Activated T-helper 17 cell treated with anti-CD3 and anti-CD28 coated beads, Interleukin-2, amount 50 U/mL, for 72 hours (primary cell): ENCODE results near the gene ARTN. TPM values are rescaled to one million over a fixed set of nuclear protein-coding genes. Genes with fewer than 3 reads are reported as not detected.

Experiments used
- ATAC-seq: fragments of 150-1000 bp; cut with Tn5 transposase; replicated peaks from 2 replicates; pipeline ENCODE4 v1.10.0; 2021; ENCODE audit warnings: mild to moderate bottlenecking, moderate library complexity
- H3K27ac Mint-ChIP-seq: one replicate; pipeline ENCODE4 v1.8.0; 2022; ENCODE audit warnings: mixed read lengths
- H3K27me3 Mint-ChIP-seq: one replicate; pipeline ENCODE4 v1.8.0; 2022; ENCODE audit warnings: mixed read lengths
- H3K36me3 Mint-ChIP-seq: one replicate; pipeline ENCODE4 v1.8.0; 2022; ENCODE audit warnings: low read depth, mild to moderate bottlenecking, mixed read lengths
- H3K4me1 Mint-ChIP-seq: one replicate; pipeline ENCODE4 v1.8.0; 2022; ENCODE audit warnings: mixed read lengths
- H3K4me3 Mint-ChIP-seq: one replicate; pipeline ENCODE4 v1.8.0; 2022; ENCODE audit warnings: mild to moderate bottlenecking, mixed read lengths
- H3K9me3 Mint-ChIP-seq: one replicate; pipeline ENCODE4 v1.8.0; 2022; ENCODE audit warnings: mixed read lengths
- total RNA-seq, 2 donors: library from RNA; stranded (reverse); gene quantifications; one replicate each; pipeline ENCODE4 v1.2.3, GENCODE V29; 2022

The ARTN gene
- total RNA-seq, 2 donors from 2014 or later, result 0.32 TPM; not detected in 1

DNA sequence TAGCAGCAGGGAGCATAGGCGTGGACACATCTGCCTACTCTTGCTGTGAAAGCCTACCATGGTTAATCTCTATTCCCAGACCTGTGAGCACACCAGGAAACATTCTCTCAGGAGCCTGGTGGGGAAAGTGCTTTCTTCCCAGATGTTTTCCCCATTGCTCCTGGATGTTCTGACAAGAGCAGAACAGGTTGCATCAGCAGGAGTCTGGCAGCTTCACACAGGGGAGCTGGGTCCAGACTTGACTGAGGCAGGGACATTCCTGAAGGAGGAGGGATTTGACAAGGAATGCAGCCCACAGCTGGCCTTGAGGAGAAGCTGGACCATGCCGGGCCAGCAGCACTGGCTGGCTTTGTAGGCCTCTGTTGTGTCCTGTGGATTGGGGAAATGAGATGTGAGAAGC is 21.0 kb upstream of the ARTN start:
- Mint-ChIP-seq H3K27me3 (no peaks in the 10 kb centered on the region), H3K9me3 (no peaks in the 10 kb centered on the region), H3K4me3 (no peak overlapping the region), H3K4me1 (no peaks in the 10 kb centered on the region), H3K36me3 (no peaks in the 10 kb centered on the region), H3K27ac (peak overlapping the region; percentile 36)
- ATAC-seq, result no peak

DNA sequence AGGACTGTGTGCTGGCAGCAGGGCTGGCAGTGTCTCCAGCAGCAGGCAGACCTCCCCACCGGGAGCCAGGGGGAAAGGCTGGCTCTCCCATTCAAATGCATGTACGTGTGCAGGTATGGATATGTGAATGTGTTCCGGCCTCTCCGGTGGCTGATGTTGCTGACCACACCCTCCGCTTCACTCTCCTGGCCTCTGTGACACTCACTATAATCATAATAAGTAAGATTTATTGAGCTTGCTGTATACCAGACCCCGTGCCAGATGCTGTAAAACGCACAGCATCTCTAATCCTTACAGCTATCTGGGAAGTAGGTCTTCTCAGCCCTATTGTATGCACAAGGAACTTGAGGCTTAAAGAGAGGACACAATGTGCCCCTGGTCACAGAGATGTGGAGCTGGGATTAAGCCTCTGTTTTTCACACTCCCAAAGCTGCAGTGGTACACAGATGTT is 20.5 kb upstream of the ARTN start:
- Mint-ChIP-seq H3K4me3 (no peak overlapping the region), H3K36me3 (no peaks in the 10 kb centered on the region), H3K9me3 (no peaks in the 10 kb centered on the region), H3K4me1 (no peaks in the 10 kb centered on the region), H3K27me3 (no peaks in the 10 kb centered on the region), H3K27ac (no peak overlapping the region)
- ATAC-seq, result no peak

DNA sequence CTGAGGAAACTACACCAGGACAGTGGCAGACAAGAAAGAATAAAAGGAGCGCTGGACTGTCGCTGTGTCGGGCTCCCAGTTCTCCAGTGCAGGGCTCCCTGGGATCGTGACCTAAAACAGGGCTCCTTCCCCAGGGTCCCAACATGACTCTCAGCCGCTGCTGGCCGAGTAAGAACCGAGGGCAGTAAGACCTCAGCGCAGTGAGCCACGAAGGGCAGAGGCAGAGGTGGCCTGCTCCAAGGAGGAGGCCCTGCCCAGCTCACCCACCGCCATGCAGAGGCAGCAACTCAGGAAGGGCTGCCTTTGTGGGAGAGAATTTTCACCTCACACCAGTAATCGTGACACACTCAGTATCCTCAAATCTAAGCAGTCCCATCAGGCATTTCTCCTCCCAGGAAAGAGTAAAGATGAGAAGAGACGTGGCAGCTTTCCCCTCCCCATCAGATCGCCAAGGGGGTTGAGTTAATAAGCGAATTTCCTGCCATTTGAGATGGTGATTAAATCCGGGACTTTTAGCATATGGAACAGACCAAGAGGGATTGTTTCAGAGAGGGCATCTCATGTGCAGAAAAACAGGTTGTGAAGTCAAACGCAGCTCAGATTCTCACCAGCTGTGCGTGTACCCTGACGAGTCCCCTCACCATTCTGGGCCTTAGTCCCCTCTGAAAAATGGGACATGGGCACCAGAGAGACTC is 19.8 kb upstream of the ARTN start:
- H3K4me1 Mint-ChIP-seq, result no peaks in the 10 kb centered on the region
- H3K27ac Mint-ChIP-seq, result no peak overlapping the region
- no peaks in the 10 kb centered on the region for H3K36me3 Mint-ChIP-seq
- no peaks in the 10 kb centered on the region for H3K9me3 Mint-ChIP-seq
- ATAC-seq, result no peak
- H3K4me3 Mint-ChIP-seq, result no peak overlapping the region
- H3K27me3 Mint-ChIP-seq, result no peaks in the 10 kb centered on the region

DNA sequence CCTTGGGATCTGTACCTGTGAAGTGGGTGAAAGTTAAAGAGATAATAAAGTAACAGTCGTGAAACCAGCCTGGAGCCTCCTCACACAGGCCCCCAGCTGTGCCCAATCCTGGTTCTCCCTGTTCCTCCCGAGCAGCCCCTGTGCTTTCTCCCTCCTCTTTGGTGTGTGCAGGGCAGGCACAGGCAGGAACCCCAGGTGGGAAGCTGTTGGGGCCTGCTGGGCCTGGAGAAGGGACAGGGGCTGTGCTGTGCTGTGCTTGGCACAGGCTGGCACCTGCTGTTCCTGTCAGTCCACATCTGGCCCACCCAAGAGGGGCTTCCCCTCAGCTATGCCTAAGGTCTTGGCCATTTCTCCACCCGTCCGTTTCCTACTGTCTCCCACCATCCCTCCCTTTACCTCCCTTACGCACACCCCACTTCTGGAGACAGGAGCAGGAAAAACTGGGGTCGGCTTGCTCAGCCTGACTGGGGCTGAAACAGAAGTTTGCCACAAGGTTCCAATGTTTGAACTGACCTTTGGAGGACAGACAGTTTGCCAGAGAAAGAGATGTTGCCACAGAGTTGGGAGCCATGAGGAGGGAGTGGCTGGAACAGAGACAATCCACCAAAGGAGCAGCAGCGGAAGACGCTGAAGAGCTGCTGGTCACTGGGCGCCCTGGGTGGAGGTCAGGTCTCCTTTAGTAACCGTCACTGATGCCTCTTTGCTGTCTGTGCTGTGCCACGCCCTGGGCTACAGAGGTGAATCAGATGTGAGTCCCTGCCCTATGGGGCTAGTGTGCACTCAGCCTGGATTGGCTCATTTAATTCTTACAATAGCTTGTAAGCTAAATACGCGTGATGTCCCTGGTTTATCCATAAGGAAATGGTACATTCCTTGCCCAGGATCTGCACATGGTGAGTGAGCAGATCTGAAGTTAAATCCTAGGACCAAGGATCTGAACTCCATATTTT is 18.8 kb upstream of the ARTN start:
- Mint-ChIP-seq H3K9me3 (no peaks in the 10 kb centered on the region), H3K27ac (peak overlapping the region; percentile 2), H3K4me1 (no peaks in the 10 kb centered on the region), H3K4me3 (no peak overlapping the region), H3K36me3 (no peaks in the 10 kb centered on the region), H3K27me3 (no peaks in the 10 kb centered on the region)
- ATAC-seq, result no peak

GRCh38 chr1:43919906-43920305 is 13.7 kb upstream of the ARTN start:
- no peaks in the 10 kb centered on the region for H3K36me3 Mint-ChIP-seq

GRCh38 chr1:43921022-43921421 is 12.6 kb upstream of the ARTN start:
- H3K4me1 Mint-ChIP-seq, result no peaks in the 10 kb centered on the region
- no peaks in the 10 kb centered on the region for H3K36me3 Mint-ChIP-seq
- ATAC-seq, result no peak
- H3K27ac Mint-ChIP-seq, result peak overlapping the region; percentile 10
- no peaks in the 10 kb centered on the region for H3K27me3 Mint-ChIP-seq
- H3K4me3 Mint-ChIP-seq, result no peak overlapping the region
- no peaks in the 10 kb centered on the region for H3K9me3 Mint-ChIP-seq

More at GRCh38 chr1:43919906-43920305, 13.7 kb upstream of the ARTN start:
- H3K27ac Mint-ChIP-seq, result no peak overlapping the region
- no peak overlapping the region for H3K4me3 Mint-ChIP-seq
- no peaks in the 10 kb centered on the region for H3K4me1 Mint-ChIP-seq
- ATAC-seq, result no peak
- no peaks in the 10 kb centered on the region for H3K9me3 Mint-ChIP-seq
- H3K27me3 Mint-ChIP-seq, result no peaks in the 10 kb centered on the region

DNA sequence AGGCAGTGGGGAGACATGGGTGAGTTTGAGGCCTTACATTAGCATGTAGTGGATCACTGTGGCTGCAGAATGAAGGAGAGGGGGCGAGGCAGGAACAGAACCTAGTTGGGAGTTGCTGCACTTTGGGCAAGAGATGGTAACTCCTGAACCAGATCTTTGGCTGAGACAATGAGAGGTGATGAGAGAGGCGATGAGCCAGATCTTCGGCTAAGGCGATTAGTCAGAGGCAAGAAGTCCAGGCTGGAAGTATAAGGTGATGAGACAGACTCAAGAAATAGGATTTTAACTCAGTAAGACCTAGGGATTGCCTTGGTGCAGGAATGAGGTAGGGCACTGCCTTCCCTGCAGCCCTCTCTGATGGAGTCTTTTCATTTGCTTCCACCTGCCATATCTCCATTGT is 9.1 kb upstream of the ARTN start:
- H3K4me1 Mint-ChIP-seq, result no peaks in the 10 kb centered on the region
- no peaks in the 10 kb centered on the region for H3K36me3 Mint-ChIP-seq
- H3K27ac Mint-ChIP-seq, result peak overlapping the region; percentile 39
- H3K27me3 Mint-ChIP-seq, result no peaks in the 10 kb centered on the region
- H3K9me3 Mint-ChIP-seq, result no peaks in the 10 kb centered on the region
- no peak overlapping the region for H3K4me3 Mint-ChIP-seq
- no peak for ATAC-seq

DNA sequence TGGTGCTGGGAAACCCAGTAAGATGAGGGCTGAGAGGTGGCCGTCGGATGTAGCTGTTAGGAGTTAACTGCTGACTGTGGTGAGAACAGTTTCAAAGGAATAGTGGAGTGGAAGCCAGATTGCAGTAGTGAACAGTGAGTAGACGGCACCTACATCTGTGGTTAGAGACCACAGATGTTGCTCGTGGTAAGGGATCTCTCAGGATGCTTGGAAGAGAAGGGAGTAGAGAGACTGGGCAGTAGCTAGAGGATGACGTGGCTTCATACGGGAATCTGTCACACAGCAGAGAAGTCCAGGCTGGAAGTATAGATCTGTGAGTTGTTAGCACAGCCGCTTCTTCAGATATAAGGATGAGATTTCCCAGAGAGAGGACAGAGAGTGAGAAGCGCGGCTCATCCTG is 7.8 kb upstream of the ARTN start:
- Mint-ChIP-seq H3K4me3 (no peak overlapping the region), H3K4me1 (no peaks in the 10 kb centered on the region), H3K27me3 (no peaks in the 10 kb centered on the region), H3K27ac (no peak overlapping the region), H3K9me3 (no peaks in the 10 kb centered on the region), H3K36me3 (no peaks in the 10 kb centered on the region)
- ATAC-seq, result no peak

- Mint-ChIP-seq H3K27ac (no peak overlapping the region), H3K4me3 (no peak overlapping the region), H3K4me1 (peaks cover 3% of the 10 kb centered on the region), H3K36me3 (no peaks in the 10 kb centered on the region), H3K27me3 (peaks cover 11% of the 10 kb centered on the region), H3K9me3 (no peaks in the 10 kb centered on the region)
- ATAC-seq, result no peak
Measured at GRCh38 chr1:43930168-43930948, 3.2 kb upstream of the ARTN start.

GRCh38 chr1:43930949-43931275 is 2.7 kb upstream of the ARTN start:
- no peaks in the 10 kb centered on the region for H3K36me3 Mint-ChIP-seq
- peaks cover 3% of the 10 kb centered on the region for H3K4me1 Mint-ChIP-seq
- H3K27ac Mint-ChIP-seq, result no peak overlapping the region
- H3K4me3 Mint-ChIP-seq, result no peak overlapping the region
- no peaks in the 10 kb centered on the region for H3K9me3 Mint-ChIP-seq
- ATAC-seq, result no peak
- peaks cover 14% of the 10 kb centered on the region for H3K27me3 Mint-ChIP-seq

- ATAC-seq, result no peak
- peaks cover 3% of the 10 kb centered on the region for H3K4me1 Mint-ChIP-seq
- no peaks in the 10 kb centered on the region for H3K9me3 Mint-ChIP-seq
- no peak overlapping the region for H3K4me3 Mint-ChIP-seq
- H3K36me3 Mint-ChIP-seq, result no peaks in the 10 kb centered on the region
- H3K27ac Mint-ChIP-seq, result no peak overlapping the region
- peaks cover 14% of the 10 kb centered on the region for H3K27me3 Mint-ChIP-seq
Measured at GRCh38 chr1:43931711-43932660, 1.6 kb upstream of the ARTN start.

GRCh38 chr1:43932786-43933385 is 715 bp upstream of the ARTN start:
- H3K27ac Mint-ChIP-seq, result no peak overlapping the region
- H3K9me3 Mint-ChIP-seq, result no peaks in the 10 kb centered on the region
- H3K4me3 Mint-ChIP-seq, result peak overlapping the region; percentile 8
- peaks cover 3% of the 10 kb centered on the region for H3K4me1 Mint-ChIP-seq
- peaks cover 14% of the 10 kb centered on the region for H3K27me3 Mint-ChIP-seq
- peaks cover 5% of the 10 kb centered on the region for H3K36me3 Mint-ChIP-seq
- no peak for ATAC-seq
